ENCODE measurements around the gene FBF1.
"Not testable (repeated sequence)": the region's sequence is repeated elsewhere in the genome, so short reads cannot be mapped to it uniquely, and the experiment has no call there.

The FBF1 gene

GRCh38 chr17:75979705-75980187 lies 38.9 kb upstream of the FBF1 start:
- DNase-seq (ENCODE audit: low spot score) = no peak
- TF ChIP-seq, protein P1, sequence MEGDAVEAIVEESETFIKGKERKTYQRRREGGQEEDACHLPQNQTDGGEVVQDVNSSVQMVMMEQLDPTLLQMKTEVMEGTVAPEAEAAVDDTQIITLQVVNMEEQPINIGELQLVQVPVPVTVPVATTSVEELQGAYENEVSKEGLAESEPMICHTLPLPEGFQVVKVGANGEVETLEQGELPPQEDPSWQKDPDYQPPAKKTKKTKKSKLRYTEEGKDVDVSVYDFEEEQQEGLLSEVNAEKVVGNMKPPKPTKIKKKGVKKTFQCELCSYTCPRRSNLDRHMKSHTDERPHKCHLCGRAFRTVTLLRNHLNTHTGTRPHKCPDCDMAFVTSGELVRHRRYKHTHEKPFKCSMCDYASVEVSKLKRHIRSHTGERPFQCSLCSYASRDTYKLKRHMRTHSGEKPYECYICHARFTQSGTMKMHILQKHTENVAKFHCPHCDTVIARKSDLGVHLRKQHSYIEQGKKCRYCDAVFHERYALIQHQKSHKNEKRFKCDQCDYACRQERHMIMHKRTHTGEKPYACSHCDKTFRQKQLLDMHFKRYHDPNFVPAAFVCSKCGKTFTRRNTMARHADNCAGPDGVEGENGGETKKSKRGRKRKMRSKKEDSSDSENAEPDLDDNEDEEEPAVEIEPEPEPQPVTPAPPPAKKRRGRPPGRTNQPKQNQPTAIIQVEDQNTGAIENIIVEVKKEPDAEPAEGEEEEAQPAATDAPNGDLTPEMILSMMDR (IDR thresholded peaks at IDR 0.05; ENCODE audit: extremely low read depth, insufficient read depth, missing control alignments) = no peak
- in situ Hi-C loops (cut with MboI; ENCODE audit: low pct_unique_long_range_greater_than_20kb, low sequenced_read_pairs, unreplicated experiment) = no loop called here

GRCh38 chr17:75978938-75979704 lies 38.3 kb upstream of the FBF1 start, which contains the start of the genes ACOX1 and TEN1:
TSS of gene ACOX1 (minus strand) at chr17:75979166. CDS start at chr17:75979073, 93 bp downstream.
TSS of gene TEN1 (plus strand) at chr17:75979240. CDS start at chr17:75986193, 6,953 bp downstream.
- in situ Hi-C loops (cut with MboI; ENCODE audit: low pct_unique_long_range_greater_than_20kb, low sequenced_read_pairs, unreplicated experiment) = no loop called here
- DNase-seq (ENCODE audit: low spot score) = peak; percentile 93
- TF ChIP-seq, protein P1 (IDR thresholded peaks at IDR 0.05; ENCODE audit: extremely low read depth, insufficient read depth, missing control alignments) = peak; percentile 40

GRCh38 chr17:75976175-75976848 lies 35.5 kb upstream of the FBF1 start:
- in situ Hi-C loops (cut with MboI; ENCODE audit: low pct_unique_long_range_greater_than_20kb, low sequenced_read_pairs, unreplicated experiment) = no loop called here
- DNase-seq (ENCODE audit: low spot score) = no peak

DNA sequence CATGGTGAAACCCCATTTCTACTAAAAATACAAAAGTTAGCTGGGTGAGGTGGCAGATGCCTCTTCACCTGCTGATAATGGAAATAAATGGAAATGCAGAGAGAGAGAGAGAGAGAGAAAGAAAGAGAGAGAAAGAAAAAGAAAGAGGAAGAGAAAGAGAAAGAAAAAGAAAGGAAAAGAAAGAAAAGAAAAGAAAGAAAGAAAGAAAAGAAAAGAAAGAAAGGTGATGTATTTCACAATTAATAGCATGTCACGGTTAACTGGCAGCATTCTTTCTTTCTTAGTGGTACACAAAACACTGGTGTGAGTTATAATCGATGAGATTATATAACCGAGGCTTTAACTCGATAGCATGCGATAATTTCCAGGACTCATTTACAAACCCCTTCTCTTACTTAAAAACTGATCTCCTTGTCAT lies 34.9 kb upstream of the FBF1 start:
- in situ Hi-C loops (cut with MboI; ENCODE audit: low pct_unique_long_range_greater_than_20kb, low sequenced_read_pairs, unreplicated experiment) = no loop called here
- TF ChIP-seq, protein P1 (IDR thresholded peaks at IDR 0.05; ENCODE audit: extremely low read depth, insufficient read depth, missing control alignments) = no peak

More at GRCh38 chr17:75976175-75976848, 35.5 kb upstream of the FBF1 start:
- TF ChIP-seq, protein P1 (IDR thresholded peaks at IDR 0.05; ENCODE audit: extremely low read depth, insufficient read depth, missing control alignments) = no peak

GRCh38 chr17:75975187-75975586 lies 34.3 kb upstream of the FBF1 start:
- in situ Hi-C loops (cut with MboI; ENCODE audit: low pct_unique_long_range_greater_than_20kb, low sequenced_read_pairs, unreplicated experiment); DNase-seq (ENCODE audit: low spot score): not testable (repeated sequence)

More for the DNA sequence above, 34.9 kb upstream of the FBF1 start:
- DNase-seq (ENCODE audit: low spot score) = no peak

GRCh38 chr17:75970626-75971025 lies 29.8 kb upstream of the FBF1 start:
- in situ Hi-C loops (cut with MboI; ENCODE audit: low pct_unique_long_range_greater_than_20kb, low sequenced_read_pairs, unreplicated experiment) = no loop called here
- no peak for DNase-seq (ENCODE audit: low spot score)
- TF ChIP-seq, protein P1 (IDR thresholded peaks at IDR 0.05; ENCODE audit: extremely low read depth, insufficient read depth, missing control alignments) = no peak

Data from GM13977 (cell line).